Panc1 (cell line): ENCODE data around the gene CFAP97. TPM values are rescaled to one million over a fixed set of nuclear protein-coding genes. Genes with fewer than 3 reads are reported as not detected.

Experiments
- ATAC-seq: fragments of 200-7000 bp; cut with Tn5 transposase; 2 replicates; pipeline ENCODE4 v1.9.1; 2020; ENCODE audit warnings: mild to moderate bottlenecking, moderate library complexity
- BruUV-seq: library from RNA; stranded (reverse); fragments of 400-500 nt; replicated peaks from 2 replicates; lab custom pipeline; 2021; lab: Mats Ljungman, UMichigan
- CTCF ChIA-PET: fragments of 300-600 bp; sonication (Branson Sonifier 250); formaldehyde crosslinking; loops from one replicate; lab custom pipeline; 2022; ENCODE audit warnings: antibody characterized with exemption; lab: Charles Lee
- POLR2A ChIA-PET: fragments of 300-600 bp; sonication (Branson Sonifier 250); formaldehyde crosslinking; loops from one replicate; lab custom pipeline; 2022; ENCODE audit warnings: antibody characterized with exemption; lab: Charles Lee
- DNase-seq: peaks from one replicate; pipeline ENCODE4 v3.0.0-alpha.2; 2010; ENCODE audit warnings: low read depth, low spot score
- H3K27ac ChIP-seq: 2 replicates; pipeline ENCODE4 v1.5.1; 2011; ENCODE audit warnings: mild to moderate bottlenecking, low read length, inconsistent platforms
- H3K27me3 ChIP-seq: fragments of 200-500 bp; sonication (Bioruptor generic); 2 replicates; pipeline ENCODE4 v1.6.0; 2014; ENCODE audit warnings: low read length, inconsistent platforms; ENCODE audit not compliant: control insufficient read depth, insufficient read depth
- H3K36me3 ChIP-seq: fragments of 200-500 bp; sonication (Bioruptor generic); 2 replicates; pipeline ENCODE4 v1.5.1; 2014; ENCODE audit warnings: inconsistent platforms, mild to moderate bottlenecking, low read length, moderate library complexity; ENCODE audit not compliant: control insufficient read depth, insufficient read depth
- H3K4me1 ChIP-seq: 2 replicates; pipeline ENCODE4 v1.5.1; 2011; ENCODE audit warnings: inconsistent platforms, mild to moderate bottlenecking, low read length, moderate library complexity; ENCODE audit not compliant: control insufficient read depth, insufficient read depth
- H3K4me3 ChIP-seq, 2 experiments: 2 replicates each; pipeline ENCODE4 v1.5.1; 2011 to 2012; ENCODE audit warnings: low read depth in 2 of 2, low read length in 2 of 2, mild to moderate bottlenecking in 2 of 2, inconsistent platforms in 1 of 2, moderate library complexity in 1 of 2
- H3K9me3 ChIP-seq: fragments of 200-500 bp; sonication (Bioruptor generic); 2 replicates; pipeline ENCODE4 v1.5.1; 2014; ENCODE audit warnings: low read depth, mild to moderate bottlenecking, inconsistent platforms, low read length, moderate library complexity; ENCODE audit not compliant: control insufficient read depth, insufficient read depth
- CTCF ChIP-seq: fragments of 450-650 bp; IDR thresholded peaks from 2 replicates; pipeline ENCODE4 v1.5.1; 2017; ENCODE audit warnings: mild to moderate bottlenecking
- POLR2AphosphoS5 ChIP-seq: IDR thresholded peaks from 2 replicates; pipeline ENCODE4 v1.6.1; 2012; ENCODE audit warnings: mild to moderate bottlenecking, low read depth, low read length, moderate library complexity
- REST ChIP-seq, 2 experiments: IDR thresholded peaks; 2 replicates each; pipeline ENCODE4 v1.6.1; 2011 to 2012; ENCODE audit warnings: low read depth in 2 of 2, control low read depth in 1 of 2, low read length in 1 of 2, mild to moderate bottlenecking in 1 of 2, moderate library complexity in 1 of 2; ENCODE audit not compliant: insufficient read depth in 1 of 2
- SIN3A ChIP-seq: IDR thresholded peaks from 2 replicates; pipeline ENCODE4 v1.6.1; 2012; ENCODE audit warnings: low read depth, mild to moderate bottlenecking, low read length, moderate library complexity, borderline replicate concordance; ENCODE audit not compliant: insufficient read depth
- TCF7L2 ChIP-seq: IDR thresholded peaks from 2 replicates; pipeline ENCODE4 v1.6.1; 2011; ENCODE audit warnings: mild to moderate bottlenecking, low read depth, low read length, inconsistent platforms
- in situ Hi-C: cut with HindIII; loops from 2 replicates; pipeline ENCODE4 v1.10.0; 2016; ENCODE audit warnings: low sequenced_read_pairs, low pct_unique_long_range_greater_than_20kb
- intact Hi-C: fragments of 100-400 bp; cut with micrococcal nuclease; formaldehyde crosslinking; loops from one replicate; pipeline ENCODE4 v1.10.0; 2022; ENCODE audit not compliant: unreplicated experiment
- total RNA-seq: library from RNA; stranded (reverse); gene quantifications from one replicate; pipeline ENCODE4 v1.2.1, GENCODE V29; 2021; ENCODE audit not compliant: unreplicated experiment

Gene CFAP97
- total RNA-seq, 1 experiment from 2014 or later: 39.0 TPM

GRCh38 chr4:185171373-185172071, 32.3 kb downstream of the CFAP97 start:
- no peak for DNase-seq
- TF ChIP-seq SIN3A (no peak), TCF7L2 (no peak), REST (IDR thresholded peaks at IDR 0.05; ENCODE audit: insufficient read depth in 1 of 2, low read depth in 2 of 2, low read length in 1 of 2) (no peak), POLR2AphosphoS5 (no peak), CTCF (no peak)
- H3K4me1 ChIP-seq: no peaks in the 10 kb centered on the region
- CTCF ChIA-PET: no interaction called here
- intact Hi-C loops: no loop called here
- no peak overlapping the region for H3K27ac ChIP-seq
- no peaks in the 10 kb centered on the region for H3K27me3 ChIP-seq
- H3K36me3 ChIP-seq: peaks cover 5% of the 10 kb centered on the region
- in situ Hi-C loops: no loop called here
- no TSS peak for BruUV-seq
- H3K4me3 ChIP-seq: no peak overlapping the region
- POLR2A ChIA-PET: no interaction called here
- no peak for ATAC-seq
- no peaks in the 10 kb centered on the region for H3K9me3 ChIP-seq

GRCh38 chr4:185167234-185167633, 36.6 kb downstream of the CFAP97 start:
- DNase-seq (no peak), ATAC-seq (no peak)
- no peak overlapping the region for H3K4me3 ChIP-seq
- no peaks in the 10 kb centered on the region for H3K9me3 ChIP-seq
- no TSS peak for BruUV-seq
- in situ Hi-C loops (no loop called here), intact Hi-C loops (no loop called here)
- no peaks in the 10 kb centered on the region for H3K27me3 ChIP-seq
- peaks cover 4% of the 10 kb centered on the region for H3K36me3 ChIP-seq
- POLR2A ChIA-PET: no interaction called here
- no peak for TF ChIP-seq CTCF
- TF ChIP-seq SIN3A: no peak
- TF ChIP-seq POLR2AphosphoS5: no peak
- no peak for TF ChIP-seq TCF7L2
- TF ChIP-seq REST (IDR thresholded peaks at IDR 0.05; ENCODE audit: insufficient read depth in 1 of 2, low read depth in 2 of 2, low read length in 1 of 2): no peak
- no peaks in the 10 kb centered on the region for H3K4me1 ChIP-seq
- CTCF ChIA-PET: no interaction called here
- H3K27ac ChIP-seq: no peak overlapping the region
